ENCODE measurements around the gene ADAM22. TPM values are rescaled to one million over a fixed set of nuclear protein-coding genes. Genes with fewer than 3 reads are reported as not detected.

Gene ADAM22
- total and polyA plus RNA-seq, 7 donors: 0.09 to 7.0 (median 0.42) TPM

GRCh38 chr7:88083883-88084282 is 149.8 kb downstream of the ADAM22 start:
- H3K27ac ChIP-seq: no peak overlapping the region
- H3K4me1 ChIP-seq: no peaks in the 10 kb centered on the region
- no peak for DNase-seq
- no peak for ATAC-seq
- no peak for TF ChIP-seq CTCF (IDR thresholded peaks at IDR 0.05)
- H3K9me3 ChIP-seq: no peaks in the 10 kb centered on the region
- intact Hi-C loops (cut with DNase I): no loop called here
- no peaks in the 10 kb centered on the region for H3K36me3 ChIP-seq (ENCODE audit: insufficient read depth in 1 of 2, low read depth in 1 of 2)
- WGBS, 3 donors: 48 to 73% (median 50%) methylated on average over 2 of the region's 2 CpGs
- no peaks in the 10 kb centered on the region for H3K27me3 ChIP-seq (ENCODE audit: insufficient read depth in 3 of 3, low read length in 2 of 3)
- no peak overlapping the region for H3K4me3 ChIP-seq

DNA sequence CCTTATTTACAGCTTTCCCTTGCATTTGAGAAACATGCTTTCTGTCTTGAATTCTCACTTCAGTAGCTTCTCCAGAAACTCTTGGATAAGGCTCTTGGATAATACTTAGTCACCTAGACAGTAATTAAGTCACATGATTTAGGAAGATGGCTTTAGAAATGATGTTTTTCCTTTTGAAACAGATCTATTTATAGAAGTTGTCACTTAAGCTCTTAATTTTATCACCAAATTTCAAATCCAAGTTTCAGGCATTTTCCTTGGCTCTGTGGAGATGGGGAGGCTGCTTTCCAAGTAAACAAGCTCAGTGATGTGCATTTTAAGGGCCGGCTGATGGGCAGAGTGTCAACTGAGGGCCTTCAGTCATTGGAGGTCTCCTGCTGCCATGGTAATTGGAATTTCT is 155.5 kb downstream of the ADAM22 start:
- no peaks in the 10 kb centered on the region for H3K4me1 ChIP-seq
- ATAC-seq (no peak), DNase-seq (no peak)
- no peaks in the 10 kb centered on the region for H3K27me3 ChIP-seq (ENCODE audit: insufficient read depth in 3 of 3, low read length in 2 of 3)
- intact Hi-C loops (cut with DNase I): no loop called here
- no peak for TF ChIP-seq CTCF (IDR thresholded peaks at IDR 0.05)
- 16 to 27% (median 25%) methylated on average over 1 of the region's 1 CpG for WGBS, 3 donors
- no peak overlapping the region for H3K4me3 ChIP-seq
- no peaks in the 10 kb centered on the region for H3K36me3 ChIP-seq (ENCODE audit: insufficient read depth in 1 of 2, low read depth in 1 of 2)
- no peaks in the 10 kb centered on the region for H3K9me3 ChIP-seq
- H3K27ac ChIP-seq: no peak overlapping the region

DNA sequence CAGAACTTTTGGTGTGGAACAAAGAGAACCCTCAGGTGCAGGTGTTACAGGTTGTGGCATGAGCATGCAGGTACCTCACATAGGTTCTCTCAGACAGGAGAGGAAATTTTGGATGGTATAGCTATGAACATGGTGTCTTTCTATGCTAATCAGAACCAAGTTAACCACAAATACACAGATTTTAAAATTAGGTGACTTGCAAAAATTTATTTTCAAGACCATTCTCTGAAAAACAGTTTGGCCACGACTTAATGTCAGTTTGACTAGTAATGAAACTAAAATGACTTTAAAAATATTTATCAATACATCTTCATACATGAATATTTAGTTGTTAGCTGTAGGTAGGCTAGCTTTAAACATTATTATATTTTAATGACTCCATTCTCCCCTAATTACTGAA is 156.2 kb downstream of the ADAM22 start:
- DNase-seq (no peak), ATAC-seq (no peak)
- H3K4me1 ChIP-seq: no peaks in the 10 kb centered on the region
- no peaks in the 10 kb centered on the region for H3K9me3 ChIP-seq
- intact Hi-C loops (cut with DNase I): loop anchor here in 1 of 2 donors (10.0 kb wide), 1 partner anchor 45 kb away; no protein-coding TSS in a partner anchor
- no peak overlapping the region for H3K27ac ChIP-seq
- no peaks in the 10 kb centered on the region for H3K36me3 ChIP-seq (ENCODE audit: insufficient read depth in 1 of 2, low read depth in 1 of 2)
- no peak overlapping the region for H3K4me3 ChIP-seq
- TF ChIP-seq CTCF (IDR thresholded peaks at IDR 0.05): no peak
- no peaks in the 10 kb centered on the region for H3K27me3 ChIP-seq (ENCODE audit: insufficient read depth in 3 of 3, low read length in 2 of 3)
- WGBS, 3 donors: 74 to 90% (median 84%) methylated on average over 1 of the region's 1 CpG

- no peak for DNase-seq
- WGBS, 3 donors: 13 to 34% (median 20%) methylated on average over 2 of the region's 2 CpGs
- no peak overlapping the region for H3K27ac ChIP-seq
- ATAC-seq: no peak
- intact Hi-C loops (cut with DNase I): loop anchor here in 1 of 2 donors (10.0 kb wide), 1 partner anchor 46 kb away; no protein-coding TSS in a partner anchor
- H3K4me1 ChIP-seq: no peaks in the 10 kb centered on the region
- no peaks in the 10 kb centered on the region for H3K27me3 ChIP-seq (ENCODE audit: insufficient read depth in 3 of 3, low read length in 2 of 3)
- H3K4me3 ChIP-seq: no peak overlapping the region
- no peaks in the 10 kb centered on the region for H3K36me3 ChIP-seq (ENCODE audit: insufficient read depth in 1 of 2, low read depth in 1 of 2)
- H3K9me3 ChIP-seq: no peaks in the 10 kb centered on the region
- TF ChIP-seq CTCF (IDR thresholded peaks at IDR 0.05): no peak
These were observed 156.6 kb downstream of the ADAM22 start for GRCh38 chr7:88090671-88091070.

DNA sequence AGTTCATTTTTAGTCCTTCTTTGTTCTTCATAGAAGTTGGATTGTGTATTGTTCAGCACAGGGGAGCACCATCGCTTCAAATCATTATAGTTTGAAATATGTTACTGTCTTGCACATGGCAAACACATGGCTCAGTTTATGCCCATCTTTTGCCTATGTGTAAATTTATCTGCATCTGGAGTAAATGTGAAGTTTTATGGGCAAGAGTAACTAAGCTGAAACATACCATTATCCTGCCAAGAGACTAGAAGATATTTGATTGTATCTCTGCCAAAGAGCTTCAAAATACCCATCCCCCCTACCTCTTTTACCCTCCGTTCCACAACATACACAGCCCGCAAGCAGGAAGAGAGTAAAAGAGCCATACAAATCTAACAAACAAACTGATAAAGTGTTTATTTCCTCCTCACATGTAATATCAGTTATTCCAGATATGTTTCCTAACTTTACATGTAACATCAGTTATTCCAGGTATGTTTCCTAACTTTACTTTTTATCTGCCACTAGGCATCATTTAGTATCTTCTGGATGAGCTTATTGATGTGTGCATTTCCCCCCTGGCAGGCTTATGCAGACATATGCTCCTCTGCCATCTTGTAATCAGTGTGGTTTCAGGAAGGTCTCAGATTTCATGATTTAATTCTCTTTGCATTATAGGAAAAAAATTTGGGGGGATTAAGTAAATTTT is 158.1 kb downstream of the ADAM22 start:
- no peak overlapping the region for H3K4me3 ChIP-seq
- TF ChIP-seq CTCF (IDR thresholded peaks at IDR 0.05): no peak
- intact Hi-C loops (cut with DNase I): loop anchor here in 1 of 2 donors (10.0 kb wide), 1 partner anchor 47 kb away; no protein-coding TSS in a partner anchor
- no peak for ATAC-seq
- H3K4me1 ChIP-seq: no peaks in the 10 kb centered on the region
- no peaks in the 10 kb centered on the region for H3K27me3 ChIP-seq (ENCODE audit: insufficient read depth in 3 of 3, low read length in 2 of 3)
- H3K27ac ChIP-seq: no peak overlapping the region
- no peak for DNase-seq
- H3K9me3 ChIP-seq: no peaks in the 10 kb centered on the region
- H3K36me3 ChIP-seq (ENCODE audit: insufficient read depth in 1 of 2, low read depth in 1 of 2): no peaks in the 10 kb centered on the region
- WGBS, 3 donors: 73 to 92% (median 82%) methylated on average over 3 of the region's 3 CpGs

All from psoas muscle (tissue), 8 donors.